Stimulated activated CD4-positive, alpha-beta T cell treated with anti-CD3 and anti-CD28 coated beads, Interleukin-4, amount 100 ng/mL, for 1 hour (primary cell): ENCODE results near the gene ERV3-1.
"Not testable (repeated sequence)": the region's sequence is repeated elsewhere in the genome, so short reads cannot be mapped to it uniquely, and the experiment has no call there.

Experiments
- DNase-seq: peaks from one replicate; pipeline ENCODE4 v3.0.0-alpha.2; 2020

Gene ERV3-1, protein sequence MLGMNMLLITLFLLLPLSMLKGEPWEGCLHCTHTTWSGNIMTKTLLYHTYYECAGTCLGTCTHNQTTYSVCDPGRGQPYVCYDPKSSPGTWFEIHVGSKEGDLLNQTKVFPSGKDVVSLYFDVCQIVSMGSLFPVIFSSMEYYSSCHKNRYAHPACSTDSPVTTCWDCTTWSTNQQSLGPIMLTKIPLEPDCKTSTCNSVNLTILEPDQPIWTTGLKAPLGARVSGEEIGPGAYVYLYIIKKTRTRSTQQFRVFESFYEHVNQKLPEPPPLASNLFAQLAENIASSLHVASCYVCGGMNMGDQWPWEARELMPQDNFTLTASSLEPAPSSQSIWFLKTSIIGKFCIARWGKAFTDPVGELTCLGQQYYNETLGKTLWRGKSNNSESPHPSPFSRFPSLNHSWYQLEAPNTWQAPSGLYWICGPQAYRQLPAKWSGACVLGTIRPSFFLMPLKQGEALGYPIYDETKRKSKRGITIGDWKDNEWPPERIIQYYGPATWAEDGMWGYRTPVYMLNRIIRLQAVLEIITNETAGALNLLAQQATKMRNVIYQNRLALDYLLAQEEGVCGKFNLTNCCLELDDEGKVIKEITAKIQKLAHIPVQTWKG

GRCh38 chr7:65006094-65006992 lies at the start of gene ERV3-1:
TSS of gene ERV3-1 (minus strand) at chr7:65006687. CDS start at chr7:64993026, 13,661 bp downstream.
- peak; percentile 87 for DNase-seq

DNA sequence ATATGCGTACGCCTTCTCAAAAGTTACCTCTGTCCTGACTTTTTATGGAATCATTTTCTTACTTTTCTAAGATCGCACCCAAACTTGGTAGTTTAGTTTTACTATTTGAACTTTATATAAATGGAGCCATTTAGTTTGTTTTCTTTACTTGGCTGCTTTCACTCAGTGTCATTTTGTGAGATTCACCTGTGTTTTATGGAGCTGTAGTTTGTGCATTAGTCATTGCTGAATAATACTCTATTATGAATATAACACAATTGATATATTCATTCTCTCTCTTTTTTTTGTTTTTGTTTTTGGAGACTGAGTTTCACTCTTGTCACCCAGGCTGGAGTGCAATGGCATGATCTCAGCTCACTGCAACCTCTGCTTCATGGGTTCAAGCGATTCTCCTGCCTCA lies 49.3 kb upstream of the ERV3-1 start:
- not testable (repeated sequence) for DNase-seq

GRCh38 chr7:65054466-65054994 lies 48.0 kb upstream of the ERV3-1 start:
- not testable (repeated sequence) for DNase-seq

- not testable (repeated sequence) for DNase-seq
Measured at GRCh38 chr7:65051654-65052053, 45.2 kb upstream of the ERV3-1 start.

DNA sequence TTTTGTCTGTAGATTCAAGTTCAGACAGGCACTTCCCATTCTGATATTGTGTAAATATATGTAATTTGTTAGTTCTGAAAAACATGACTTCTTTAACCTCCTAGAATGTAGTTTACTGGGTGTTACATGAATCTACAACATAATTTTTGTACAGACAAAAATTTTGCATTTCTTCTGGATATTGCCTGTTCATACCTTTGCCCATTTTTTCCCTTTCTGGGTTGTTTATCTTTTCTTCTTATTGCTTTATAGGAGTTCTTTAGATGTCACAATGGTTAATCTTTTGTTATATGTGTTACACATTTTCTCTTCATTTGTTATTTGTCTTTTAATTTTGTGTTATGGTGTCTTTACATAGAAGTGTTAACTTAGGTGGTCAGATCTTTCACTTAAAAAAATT lies 44.7 kb upstream of the ERV3-1 start:
- not testable (repeated sequence) for DNase-seq

- DNase-seq = not testable (repeated sequence)
Measured at GRCh38 chr7:65046329-65046728, 39.8 kb upstream of the ERV3-1 start.

GRCh38 chr7:65045589-65045988 lies 39.1 kb upstream of the ERV3-1 start:
- not testable (repeated sequence) for DNase-seq

GRCh38 chr7:65038767-65039166 lies 32.3 kb upstream of the ERV3-1 start:
- peak; percentile 15 for DNase-seq

- DNase-seq = peak; percentile 92
Measured at GRCh38 chr7:65037740-65038688, 31.5 kb upstream of the ERV3-1 start.

DNA sequence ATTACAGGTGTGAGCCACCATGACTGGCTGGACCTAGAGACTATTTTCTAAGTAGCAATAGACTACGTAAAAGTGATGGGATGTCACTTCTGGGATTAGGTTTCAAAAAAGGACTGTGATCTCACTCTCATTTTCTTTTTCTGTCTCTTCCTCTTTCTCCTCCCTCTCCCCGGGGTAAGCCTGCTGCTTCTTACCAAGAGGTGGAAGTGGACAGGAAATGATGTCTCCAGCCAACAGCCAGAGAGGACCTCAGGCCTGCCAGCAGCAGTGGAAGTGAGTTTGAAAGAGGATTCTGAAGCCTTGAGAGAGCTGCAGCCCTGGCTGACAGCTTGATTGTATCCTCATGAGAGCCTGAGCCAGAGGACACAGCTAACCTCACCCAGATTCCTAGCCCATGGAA lies 30.0 kb upstream of the ERV3-1 start:
- not testable (repeated sequence) for DNase-seq

- not testable (repeated sequence) for DNase-seq
Measured at GRCh38 chr7:65035469-65035868, 29.0 kb upstream of the ERV3-1 start.

- DNase-seq = not testable (repeated sequence)
Measured at GRCh38 chr7:65034120-65034782, 27.8 kb upstream of the ERV3-1 start.

DNA sequence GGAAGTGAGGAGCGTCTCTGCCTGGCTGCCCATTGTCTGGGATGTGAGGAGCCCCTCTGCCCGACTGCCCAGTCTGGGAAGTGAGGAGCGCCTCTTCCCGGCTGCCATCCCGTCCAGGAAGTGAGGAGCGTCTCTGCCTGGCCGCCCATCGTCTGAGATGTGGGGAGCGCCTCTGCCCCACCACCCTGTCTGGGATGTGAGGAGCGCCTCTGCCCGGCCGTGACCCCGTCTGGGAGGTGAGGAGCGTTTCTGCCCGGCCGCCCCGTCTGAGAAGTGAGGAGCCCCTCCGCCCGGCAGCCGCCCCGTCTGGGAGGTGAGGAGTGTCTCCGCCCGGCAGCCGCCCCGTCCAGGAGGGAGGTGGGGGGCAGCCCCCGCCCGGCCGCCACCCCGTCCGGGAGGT lies 26.9 kb upstream of the ERV3-1 start:
- DNase-seq = not testable (repeated sequence)

DNA sequence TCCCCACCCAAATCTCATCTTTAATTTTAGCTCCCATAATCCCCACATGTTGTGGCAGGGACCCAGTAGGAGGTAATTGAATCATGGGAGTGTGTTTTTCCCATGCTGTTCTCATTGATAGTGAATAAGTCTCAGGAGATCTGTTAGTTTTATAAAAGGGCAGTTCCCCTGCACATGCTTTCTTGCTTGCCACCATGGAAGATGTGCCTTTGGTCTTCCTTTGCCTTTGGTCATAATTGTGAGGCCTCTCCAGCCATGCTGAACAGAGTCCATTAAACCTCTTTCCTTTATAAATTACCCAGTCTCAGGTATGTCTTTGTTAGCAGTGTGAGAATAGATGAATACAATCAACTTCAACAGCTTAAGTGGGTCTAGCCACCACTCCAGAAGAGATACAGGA lies 18.5 kb upstream of the ERV3-1 start:
- not testable (repeated sequence) for DNase-seq

GRCh38 chr7:65020978-65021377 lies 14.5 kb upstream of the ERV3-1 start:
- not testable (repeated sequence) for DNase-seq

- DNase-seq = not testable (repeated sequence)
Measured at GRCh38 chr7:65009881-65010280, 3.4 kb upstream of the ERV3-1 start.

DNA sequence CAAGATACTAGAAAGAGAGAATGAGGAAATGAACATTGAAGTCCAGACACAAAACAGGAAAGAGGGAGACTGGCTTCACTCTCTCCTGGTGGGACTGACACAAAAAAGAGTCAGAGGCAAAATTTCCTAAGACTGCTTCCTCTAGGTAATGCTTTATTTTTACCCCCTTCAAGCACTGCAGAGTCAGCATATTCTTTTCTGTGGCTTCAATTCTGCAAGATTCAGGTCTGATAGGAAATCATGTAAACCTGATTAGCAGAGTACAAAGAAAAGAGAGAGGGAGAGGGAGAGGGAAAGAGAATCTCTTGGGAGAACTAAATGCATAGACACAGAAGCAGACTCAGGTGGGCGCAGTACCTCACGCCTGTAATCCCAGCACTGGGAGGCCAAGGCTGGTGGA lies 2.9 kb upstream of the ERV3-1 start:
- not testable (repeated sequence) for DNase-seq

GRCh38 chr7:65007036-65007435 lies 549 bp upstream of the ERV3-1 start:
- DNase-seq = not testable (repeated sequence)

- no peak for DNase-seq
Measured at GRCh38 chr7:65004575-65004974, 1.9 kb downstream of the ERV3-1 start.

DNA sequence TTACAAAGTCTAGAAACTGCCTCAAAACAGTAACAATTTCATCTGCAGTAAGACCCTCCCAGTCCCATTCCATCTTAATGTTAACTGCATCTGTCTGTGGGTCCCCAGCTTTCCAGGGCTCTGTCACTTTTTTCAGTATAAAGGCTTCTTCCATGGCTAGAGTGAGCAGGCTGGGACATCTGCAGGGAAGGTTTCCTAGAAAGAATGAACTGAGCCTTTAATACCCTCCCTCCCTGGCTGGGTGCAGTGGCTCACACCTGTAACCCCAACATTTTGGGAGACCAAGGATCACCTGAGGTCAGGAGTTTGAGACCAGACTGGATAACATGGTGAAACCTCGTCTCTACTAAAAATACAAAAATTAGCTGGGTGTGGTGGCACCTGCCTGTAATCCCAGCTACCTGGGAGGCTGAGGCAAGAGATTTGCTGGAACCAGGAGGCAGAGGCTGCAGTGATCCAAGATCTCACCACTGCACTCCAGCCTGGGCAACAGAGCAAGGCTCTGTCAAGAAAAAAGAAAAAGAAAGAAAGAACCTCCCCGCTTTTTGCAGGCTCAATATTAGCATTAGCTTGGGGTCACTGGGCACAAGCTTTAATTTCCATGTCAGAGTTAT lies 3.4 kb downstream of the ERV3-1 start:
- no peak for DNase-seq
